Heart left ventricle (tissue), 16 donors: Measurements from ENCODE around the gene PARD6A. TPM values are rescaled to one million over a fixed set of nuclear protein-coding genes. Genes with fewer than 3 reads are reported as not detected.
A peak's percentile ranks its signal among the peaks of the same experiment; 100 is the strongest.

ENCODE experiments used
- ATAC-seq, 4 donors: fragments of 200-7000 bp; cut with Tn5 transposase; one replicate each; pipeline ENCODE4 v1.9.1; 2020 to 2022; ENCODE audit warnings: moderate library complexity in 4 of 4, mild to moderate bottlenecking in 3 of 4, moderate number of reproducible peaks in 1 of 4
- DNase-seq, 5 donors: peaks; one replicate each; pipeline ENCODE4 v3.0.0-alpha.2; 2020
- H3K27ac ChIP-seq, 12 donors: fragments of 200-600 bp; sonication (generic) in 4 of 12; one replicate each; pipeline versions ENCODE4 v1.5.0 to v1.8.0; 2016 to 2022; ENCODE audit warnings: mild to moderate bottlenecking in 2 of 12
- H3K27me3 ChIP-seq, 9 donors: fragments of 200-600 bp; sonication (generic) in 2 of 9; one replicate each; pipeline versions ENCODE4 v1.5.1 to v1.8.0; 2016 to 2022; ENCODE audit warnings: mild to moderate bottlenecking in 3 of 9
- H3K36me3 ChIP-seq, 9 donors: fragments of 200-600 bp; sonication (generic) in 2 of 9; one replicate each; pipeline versions ENCODE4 v1.5.0 to v1.8.0; 2018 to 2022; ENCODE audit warnings: mild to moderate bottlenecking in 2 of 9
- H3K4me1 ChIP-seq, 12 donors: fragments of 200-600 bp; sonication (generic) in 4 of 12; one replicate each; pipeline versions ENCODE4 v1.5.0 to v1.8.0; 2016 to 2022; ENCODE audit warnings: mild to moderate bottlenecking in 3 of 12
- H3K4me3 ChIP-seq, 12 donors: fragments of 200-600 bp; sonication (generic) in 4 of 12; one replicate each; pipeline versions ENCODE4 v1.5.0 to v1.8.0; 2017 to 2022; ENCODE audit warnings: mild to moderate bottlenecking in 9 of 12, moderate library complexity in 4 of 12
- H3K9me3 ChIP-seq, 12 donors: fragments of 200-600 bp; sonication (generic) in 4 of 12; one replicate each; pipeline versions ENCODE4 v1.5.0 to v1.8.0; 2016 to 2022; ENCODE audit warnings: mild to moderate bottlenecking in 1 of 12
- CTCF ChIP-seq, 12 donors: fragments of 200-600 bp; sonication (generic) in 4 of 12; IDR thresholded peaks; one replicate each; pipeline versions ENCODE4 v1.5.0 to v1.8.0; 2018 to 2022; ENCODE audit warnings: antibody characterized with exemption in 12 of 12, mild to moderate bottlenecking in 5 of 12
- POLR2A ChIP-seq, 2 donors: fragments of 450-650 bp; IDR thresholded peaks; one replicate each; pipeline ENCODE4 v1.6.1; 2017; ENCODE audit warnings: antibody characterized with exemption in 2 of 2, mild to moderate bottlenecking in 2 of 2, moderate library complexity in 2 of 2
- WGBS, 4 donors: extraction: QIAGEN DNeasy Blood & Tissue Kit in 2 of 4; methylation state at CpG; one replicate each; pipeline versions ENCODE4 v1.1.5 to v1.1.7; 2013 to 2018; 5-methylcytosine and 5-hydroxymethylcytosine counted together
- intact Hi-C, 10 donors: fragments of 100-400 bp; cut with DNase I; formaldehyde crosslinking; loops; one replicate each; pipeline versions ENCODE4 v1.11.1 to v1.14.2; 2022
- polyA plus RNA-seq, 2 donors: library from polyadenylated mRNA; stranded (reverse); fragments of 200-250 nt; gene quantifications; one replicate each; pipeline ENCODE4 v1.2.3, GENCODE V29; 2013
- total RNA-seq, 9 donors: library from RNA; depleted of rRNA in 2 of 9; stranded (reverse); fragments of >200 nt in 2 of 9; fragmentation: NEBNext Ultra II Directional in 3 of 9; extraction: Animal tissue kit (Norgen Biotek cat#: 25700) in 3 of 9; gene quantifications; one replicate each; pipeline versions ENCODE4 v1.1.0 to v1.2.4, GENCODE V29; 2016 to 2023
- donor health status: ischemic (EF 13 %, LVEDD 7.1; RV severe dilation, severe dysfunction).
- donor health status: healthy with polysubstance abuse.
- donor health status: DM: no; HTN: yes; CAD: no.
- donor health status: DM: no; HTN: no; CAD: no.
- donor health status: ischemic (EF 25% LVEDD 6.9; RV normal size, moderate dysfunction).
- donor health status: ischemic (EF 25% LVEDD 5.7; RV mildly dilated, moderate dysfunction).
- donor health status: healthy.
- donor health status: DM: yes; HTN: yes; CAD: no.
- donor health status: ischemic (EF 35%, LVEDD 5.7; RV mildly dilated, moderate dysfunction).
- donor health status: nonischemic (EF 11% LVEDD 7.7; RV severe dilation, severe dysfunction).
- donor health status: DM: yes; HTN: yes; CAD: no.
- donor health status: PGD.
- donor health status: ischemic (EF 29% LVEDD 5.4; RV normal size, mild dysfunction).
- donor health status: nonischemic (EF 23%, LVEDD 6.1; RV moderate dilation, normal function).

Gene PARD6A
- total and polyA plus RNA-seq, 11 donors, result 1.7 to 7.0 (median 2.9) TPM

DNA sequence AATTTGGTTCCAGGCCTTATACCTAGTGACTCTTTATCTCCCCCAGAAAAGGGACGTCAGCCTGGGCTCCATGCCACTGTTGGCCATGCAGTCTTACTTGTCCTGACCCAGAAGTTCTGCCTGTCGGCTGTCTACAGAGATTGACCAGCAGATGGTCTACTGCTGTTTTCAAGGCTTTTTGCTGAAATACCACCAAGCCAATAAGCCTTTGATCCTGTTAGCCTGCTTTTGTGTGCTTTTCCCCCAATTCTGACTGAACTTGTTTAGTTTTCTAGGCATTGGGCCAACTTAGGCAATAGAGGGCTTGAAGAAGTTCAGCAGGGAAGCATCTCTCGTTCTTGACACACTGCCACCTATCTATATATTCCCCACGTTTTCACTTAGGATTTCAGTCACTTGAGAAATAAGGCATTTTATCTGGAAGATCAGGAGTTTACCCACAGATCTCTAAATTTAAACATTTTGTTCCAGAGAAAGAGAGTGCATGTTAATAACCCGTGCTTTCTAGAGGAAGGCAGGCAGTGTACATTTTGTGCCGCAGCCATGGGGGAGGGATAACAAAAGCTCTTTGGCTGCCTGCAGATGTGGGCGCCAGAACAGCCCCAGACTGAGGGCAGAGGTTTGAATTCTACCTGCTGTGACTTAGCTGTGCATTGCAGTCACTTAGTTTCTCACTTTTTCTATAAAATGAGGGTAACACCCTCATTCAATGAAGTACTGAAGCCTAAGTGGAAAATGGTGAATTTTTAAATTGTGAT lies 28.2 kb upstream of the PARD6A start:
- Histone ChIP-seq H3K9me3 (no peaks in the 10 kb centered on the region), H3K4me3 (no peak overlapping the region), H3K27me3 (no peaks in the 10 kb centered on the region), H3K27ac (no peak overlapping the region), H3K4me1 (peaks cover 0 to 12% (median 3%) of the 10 kb centered on the region in 12 donors), H3K36me3 (peaks cover 0 to 100% (median 91%) of the 10 kb centered on the region in 9 donors)
- peak; percentile 70 to 84 (median 76) for ATAC-seq
- TF ChIP-seq POLR2A (IDR thresholded peaks at IDR 0.05) (no peak), CTCF (IDR thresholded peaks at IDR 0.05) (no peak)
- intact Hi-C loops, result no loop called here
- WGBS, 4 donors, result 53 to 62% (median 60%) methylated on average over 7 of the region's 7 CpGs
- peak in 3 of 5 donors; percentile 51 to 72 (median 65) for DNase-seq

DNA sequence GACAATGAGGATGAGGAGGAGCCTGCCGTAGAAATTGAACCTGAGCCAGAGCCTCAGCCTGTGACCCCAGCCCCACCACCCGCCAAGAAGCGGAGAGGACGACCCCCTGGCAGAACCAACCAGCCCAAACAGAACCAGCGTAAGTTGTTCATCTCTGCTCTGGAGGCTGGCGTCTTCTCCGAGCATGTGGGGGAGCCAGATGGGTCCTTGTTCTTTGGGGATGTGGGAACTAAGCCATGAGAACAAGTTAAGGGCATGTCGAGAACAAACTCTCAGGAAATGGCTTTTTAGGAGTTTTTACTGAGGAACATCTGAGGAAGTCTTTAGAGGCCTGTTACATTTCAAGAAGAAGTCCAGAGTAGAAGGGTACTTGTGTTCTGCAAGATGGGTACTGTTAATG lies 24.0 kb upstream of the PARD6A start:
- no peak for TF ChIP-seq CTCF (IDR thresholded peaks at IDR 0.05)
- TF ChIP-seq POLR2A (IDR thresholded peaks at IDR 0.05), result no peak
- intact Hi-C loops, result no loop called here
- Histone ChIP-seq H3K4me3 (no peak overlapping the region), H3K27ac (no peak overlapping the region), H3K4me1 (peaks cover 0 to 23% (median 6%) of the 10 kb centered on the region in 12 donors), H3K36me3 (peaks cover 0 to 84% (median 68%) of the 10 kb centered on the region in 9 donors), H3K27me3 (no peaks in the 10 kb centered on the region), H3K9me3 (no peaks in the 10 kb centered on the region)
- ATAC-seq, result no peak
- 89 to 92% (median 91%) methylated on average over 8 of the region's 8 CpGs for WGBS, 4 donors
- DNase-seq, result no peak

- no peak overlapping the region for H3K27ac ChIP-seq
- intact Hi-C loops, result no loop called here
- no peak for ATAC-seq
These were observed 23.1 kb upstream of the PARD6A start for GRCh38 chr16:67637625-67638024.

More at GRCh38 chr16:67637625-67638024, 23.1 kb upstream of the PARD6A start:
- H3K36me3 ChIP-seq, result peaks cover 0 to 75% (median 59%) of the 10 kb centered on the region in 9 donors
- no peaks in the 10 kb centered on the region for H3K9me3 ChIP-seq
- H3K4me1 ChIP-seq, result peaks cover 0 to 22% (median 8%) of the 10 kb centered on the region in 12 donors
- no peak overlapping the region for H3K4me3 ChIP-seq
- H3K27me3 ChIP-seq, result no peaks in the 10 kb centered on the region
- WGBS, 4 donors, result 83 to 90% (median 88%) methylated on average over 12 of the region's 12 CpGs
- TF ChIP-seq CTCF (IDR thresholded peaks at IDR 0.05), result no peak
- TF ChIP-seq POLR2A (IDR thresholded peaks at IDR 0.05), result no peak
- DNase-seq, result no peak
